NT2/D1 (cell line): ENCODE measurements around the gene TMEM141.
"Not testable (repeated sequence)": the region's sequence is repeated elsewhere in the genome, so short reads cannot be mapped to it uniquely, and the experiment has no call there.

Experiments used
- DNase-seq: peaks from one replicate; pipeline ENCODE4 v3.0.0-alpha.2; 2011; ENCODE audit warnings: low read depth, low spot score
- H3K27me3 ChIP-seq: 2 replicates; pipeline ENCODE4 v1.6.0; 2011; ENCODE audit warnings: mild to moderate bottlenecking; ENCODE audit not compliant: insufficient read length, insufficient read depth
- H3K36me3 ChIP-seq: 2 replicates; pipeline ENCODE4 v1.6.1; 2011; ENCODE audit warnings: mild to moderate bottlenecking, low read length, mixed read lengths; ENCODE audit not compliant: insufficient read depth, insufficient read length
- H3K4me1 ChIP-seq: 2 replicates; pipeline ENCODE4 v1.5.1; 2011; ENCODE audit not compliant: insufficient read depth, insufficient read length
- H3K4me3 ChIP-seq: 2 replicates; pipeline ENCODE4 v1.5.1; 2011; ENCODE audit warnings: low read depth; ENCODE audit not compliant: insufficient read length
- H3K9ac ChIP-seq: 2 replicates; pipeline ENCODE4 v1.6.0; 2011; ENCODE audit warnings: low read depth; ENCODE audit not compliant: insufficient read length
- H3K9me3 ChIP-seq: 2 replicates; pipeline ENCODE4 v1.5.1; 2011; ENCODE audit warnings: mild to moderate bottlenecking, low read length; ENCODE audit not compliant: insufficient read depth
- SUZ12 ChIP-seq: IDR thresholded peaks from 2 replicates; pipeline ENCODE4 v1.6.1; 2011; ENCODE audit not compliant: insufficient read length, insufficient read depth; ENCODE audit errors: extremely low read depth
- YY1 ChIP-seq: IDR thresholded peaks from 2 replicates; pipeline ENCODE4 v1.6.1; 2011; ENCODE audit not compliant: insufficient read length, insufficient read depth
- ZNF274 ChIP-seq: IDR thresholded peaks from 2 replicates; pipeline ENCODE4 v1.6.1; 2011; ENCODE audit warnings: mild to moderate bottlenecking, low read depth, low read length

TMEM141 gene

GRCh38 chr9:136831002-136831719 is 40.0 kb downstream of the TMEM141 start:
- no peaks in the 10 kb centered on the region for H3K27me3 ChIP-seq
- H3K9ac ChIP-seq = no peak overlapping the region
- peaks cover 88% of the 10 kb centered on the region for H3K36me3 ChIP-seq
- no peaks in the 10 kb centered on the region for H3K9me3 ChIP-seq
- TF ChIP-seq YY1 (no peak), ZNF274 (no peak), SUZ12 (no peak)
- H3K4me3 ChIP-seq = no peak overlapping the region
- no peak for DNase-seq
- H3K4me1 ChIP-seq = peaks cover 23% of the 10 kb centered on the region

- Histone ChIP-seq H3K27me3 (no peaks in the 10 kb centered on the region), H3K9me3 (no peaks in the 10 kb centered on the region), H3K9ac (no peak overlapping the region), H3K36me3 (peaks cover 88% of the 10 kb centered on the region), H3K4me3 (no peak overlapping the region), H3K4me1 (peaks cover 26% of the 10 kb centered on the region)
- DNase-seq = no peak
- no peak for TF ChIP-seq SUZ12
- TF ChIP-seq ZNF274 = no peak
- TF ChIP-seq YY1 = no peak
Observed at GRCh38 chr9:136831720-136832104, 40.6 kb downstream of the TMEM141 start.

GRCh38 chr9:136832581-136832980 is 41.4 kb downstream of the TMEM141 start:
- no peak for DNase-seq
- no peaks in the 10 kb centered on the region for H3K27me3 ChIP-seq
- no peak overlapping the region for H3K9ac ChIP-seq
- H3K36me3 ChIP-seq = peaks cover 80% of the 10 kb centered on the region
- TF ChIP-seq SUZ12 (no peak), YY1 (no peak), ZNF274 (no peak)
- H3K4me3 ChIP-seq = no peak overlapping the region
- no peaks in the 10 kb centered on the region for H3K9me3 ChIP-seq
- peaks cover 25% of the 10 kb centered on the region for H3K4me1 ChIP-seq

- Histone ChIP-seq H3K4me1 (peaks cover 27% of the 10 kb centered on the region), H3K36me3 (peaks cover 80% of the 10 kb centered on the region)
- H3K9me3 ChIP-seq, DNase-seq, H3K27me3 ChIP-seq, H3K9ac ChIP-seq, H3K4me3 ChIP-seq: not testable (repeated sequence)
Observed at GRCh38 chr9:136833381-136834048, 42.4 kb downstream of the TMEM141 start.

GRCh38 chr9:136835162-136835931 is 44.2 kb downstream of the TMEM141 start:
- H3K9me3 ChIP-seq = no peaks in the 10 kb centered on the region
- H3K36me3 ChIP-seq = peaks cover 80% of the 10 kb centered on the region
- no peak for TF ChIP-seq YY1
- TF ChIP-seq SUZ12 = no peak
- no peak for TF ChIP-seq ZNF274
- no peaks in the 10 kb centered on the region for H3K27me3 ChIP-seq
- H3K4me1 ChIP-seq = peaks cover 31% of the 10 kb centered on the region
- no peak overlapping the region for H3K9ac ChIP-seq
- no peak overlapping the region for H3K4me3 ChIP-seq
- DNase-seq = no peak

GRCh38 chr9:136835932-136836904 is 45.1 kb downstream of the TMEM141 start:
- TF ChIP-seq ZNF274 (no peak), YY1 (no peak), SUZ12 (no peak)
- no peak overlapping the region for H3K4me3 ChIP-seq

More at GRCh38 chr9:136835932-136836904, 45.1 kb downstream of the TMEM141 start:
- peak overlapping the region; percentile 17 for H3K9ac ChIP-seq
- peaks cover 36% of the 10 kb centered on the region for H3K4me1 ChIP-seq
- peaks cover 78% of the 10 kb centered on the region for H3K36me3 ChIP-seq
- no peak for DNase-seq
- no peaks in the 10 kb centered on the region for H3K27me3 ChIP-seq
- H3K9me3 ChIP-seq = no peaks in the 10 kb centered on the region
